Measurements from ENCODE around the gene GLP2R.

The GLP2R gene

GRCh38 chr17:9878356-9878755 is 52.6 kb downstream of the GLP2R start:
- TF ChIP-seq, protein P1, sequence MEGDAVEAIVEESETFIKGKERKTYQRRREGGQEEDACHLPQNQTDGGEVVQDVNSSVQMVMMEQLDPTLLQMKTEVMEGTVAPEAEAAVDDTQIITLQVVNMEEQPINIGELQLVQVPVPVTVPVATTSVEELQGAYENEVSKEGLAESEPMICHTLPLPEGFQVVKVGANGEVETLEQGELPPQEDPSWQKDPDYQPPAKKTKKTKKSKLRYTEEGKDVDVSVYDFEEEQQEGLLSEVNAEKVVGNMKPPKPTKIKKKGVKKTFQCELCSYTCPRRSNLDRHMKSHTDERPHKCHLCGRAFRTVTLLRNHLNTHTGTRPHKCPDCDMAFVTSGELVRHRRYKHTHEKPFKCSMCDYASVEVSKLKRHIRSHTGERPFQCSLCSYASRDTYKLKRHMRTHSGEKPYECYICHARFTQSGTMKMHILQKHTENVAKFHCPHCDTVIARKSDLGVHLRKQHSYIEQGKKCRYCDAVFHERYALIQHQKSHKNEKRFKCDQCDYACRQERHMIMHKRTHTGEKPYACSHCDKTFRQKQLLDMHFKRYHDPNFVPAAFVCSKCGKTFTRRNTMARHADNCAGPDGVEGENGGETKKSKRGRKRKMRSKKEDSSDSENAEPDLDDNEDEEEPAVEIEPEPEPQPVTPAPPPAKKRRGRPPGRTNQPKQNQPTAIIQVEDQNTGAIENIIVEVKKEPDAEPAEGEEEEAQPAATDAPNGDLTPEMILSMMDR (IDR thresholded peaks at IDR 0.05; ENCODE audit: borderline replicate concordance, insufficient read depth, low read depth, low read length): no peak
- H3K4me3 ChIP-seq (ENCODE audit: low read depth, low read length): no peak overlapping the region

- no peak overlapping the region for H3K4me3 ChIP-seq (ENCODE audit: low read depth, low read length)
- TF ChIP-seq, protein P1 (IDR thresholded peaks at IDR 0.05; ENCODE audit: borderline replicate concordance, insufficient read depth, low read depth, low read length): no peak
Measured at GRCh38 chr17:9878786-9879525, 53.2 kb downstream of the GLP2R start.

DNA sequence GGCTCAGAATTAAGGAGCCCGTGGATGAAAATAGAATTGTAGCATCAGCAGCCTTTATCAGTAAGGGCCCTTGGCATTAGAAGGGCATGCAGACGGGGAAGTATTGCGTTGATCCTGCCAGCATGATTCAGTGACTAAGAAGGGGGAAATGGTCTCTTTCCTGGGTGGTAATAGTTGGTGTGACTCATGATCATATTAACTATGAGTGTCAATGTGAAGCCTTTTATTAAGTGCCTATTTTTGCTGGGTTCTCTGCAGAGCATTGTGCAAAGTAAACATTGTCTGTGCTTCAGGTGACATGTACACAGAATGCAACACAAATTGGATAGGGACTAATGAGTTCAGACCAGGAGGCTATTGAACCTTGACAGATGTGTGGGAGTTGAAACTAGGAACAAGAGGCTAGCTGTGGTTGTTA is 54.9 kb downstream of the GLP2R start:
- TF ChIP-seq, protein P1 (IDR thresholded peaks at IDR 0.05; ENCODE audit: borderline replicate concordance, insufficient read depth, low read depth, low read length): no peak
- no peak overlapping the region for H3K4me3 ChIP-seq (ENCODE audit: low read depth, low read length)

DNA sequence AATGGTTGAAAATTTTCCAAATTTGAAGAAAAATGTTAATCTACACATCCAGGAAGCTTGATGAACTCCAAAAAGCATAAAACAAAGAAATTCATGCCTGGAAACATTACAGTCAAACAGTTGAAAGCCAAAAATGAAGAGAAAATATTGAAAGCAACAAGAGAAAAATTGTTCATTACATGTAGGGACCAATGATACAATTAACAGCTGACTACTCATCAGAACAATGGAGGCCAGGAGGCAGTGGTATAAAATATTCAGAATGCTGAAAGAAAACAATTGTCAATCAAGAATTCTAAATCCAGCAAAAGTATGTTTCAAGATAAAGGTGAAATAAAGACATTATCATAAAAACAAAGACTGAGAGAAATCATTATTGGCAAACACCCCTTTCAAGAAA is 57.7 kb downstream of the GLP2R start:
- no peak overlapping the region for H3K4me3 ChIP-seq (ENCODE audit: low read depth, low read length)
- TF ChIP-seq, protein P1 (IDR thresholded peaks at IDR 0.05; ENCODE audit: borderline replicate concordance, insufficient read depth, low read depth, low read length): no peak

DNA sequence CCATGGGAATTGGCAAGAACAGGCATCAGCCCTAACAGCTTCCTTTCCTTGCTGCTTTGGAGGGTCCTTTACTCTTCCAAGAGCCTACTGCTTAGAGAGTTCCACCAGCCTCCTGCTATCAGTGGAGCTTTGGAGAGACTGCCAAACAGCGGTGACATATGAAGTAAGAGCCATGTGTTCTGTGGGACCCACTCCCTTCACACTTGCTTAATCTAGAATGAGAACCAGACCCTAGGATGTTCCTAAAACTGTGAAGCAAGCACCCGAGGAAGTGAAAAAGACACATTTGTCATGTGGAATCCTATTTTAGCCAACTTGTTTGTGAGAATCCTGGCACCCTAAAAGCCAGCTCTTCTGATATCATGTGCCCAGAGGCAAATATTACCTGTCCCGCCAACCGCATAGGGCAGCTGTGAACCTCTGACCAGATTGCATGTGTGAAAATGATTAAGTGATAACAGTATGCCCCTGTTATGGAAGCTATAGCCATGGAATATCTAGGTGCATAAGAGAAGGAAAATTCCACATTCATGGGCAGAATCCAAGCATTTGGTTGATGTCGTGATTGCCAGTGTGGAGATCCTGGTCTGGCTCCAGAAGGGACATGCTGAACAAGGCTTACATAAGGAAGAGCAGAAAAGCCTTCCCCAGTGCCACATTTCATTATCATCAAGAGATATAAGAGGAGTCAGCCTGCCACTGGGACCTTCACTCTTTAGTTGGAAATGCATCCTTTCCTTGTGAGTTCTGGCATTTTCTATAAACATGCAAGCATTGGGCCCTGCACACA is 60.6 kb downstream of the GLP2R start:
- no peak overlapping the region for H3K4me3 ChIP-seq (ENCODE audit: low read depth, low read length)
- TF ChIP-seq, protein P1 (IDR thresholded peaks at IDR 0.05; ENCODE audit: borderline replicate concordance, insufficient read depth, low read depth, low read length): no peak

GRCh38 chr17:9887508-9887907 is 61.8 kb downstream of the GLP2R start:
- TF ChIP-seq, protein P1 (IDR thresholded peaks at IDR 0.05; ENCODE audit: borderline replicate concordance, insufficient read depth, low read depth, low read length): no peak
- H3K4me3 ChIP-seq (ENCODE audit: low read depth, low read length): no peak overlapping the region

All from GM12875 (cell line).